NOMO-1 treated with DMSO at 0.1 percent for 48 hours (cell line): ENCODE measurements around the gene FOXA3.
"Not testable (repeated sequence)": the region's sequence is repeated elsewhere in the genome, so short reads cannot be mapped to it uniquely, and the experiment has no call there.

Experiments
- DNase-seq: peaks from one replicate; lab custom pipeline; 2025; ENCODE audit not compliant: unreplicated experiment; lab: John Stamatoyannopoulos, UW

The FOXA3 gene

GRCh38 chr19:45827459-45828093 is 36.5 kb upstream of the FOXA3 start:
- no peak for DNase-seq

- DNase-seq = no peak
Observed at GRCh38 chr19:45828523-45828922, 35.6 kb upstream of the FOXA3 start.

- no peak for DNase-seq
Observed at GRCh38 chr19:45828945-45829344, 35.2 kb upstream of the FOXA3 start.

- DNase-seq = no peak
Observed at GRCh38 chr19:45834970-45835369, 29.2 kb upstream of the FOXA3 start.

GRCh38 chr19:45842198-45842597 is 21.9 kb upstream of the FOXA3 start:
- DNase-seq = no peak

- no peak for DNase-seq
Observed at GRCh38 chr19:45847663-45848062, 16.5 kb upstream of the FOXA3 start.

GRCh38 chr19:45848922-45849321 is 15.2 kb upstream of the FOXA3 start:
- no peak for DNase-seq

- DNase-seq = no peak
Observed at GRCh38 chr19:45852145-45852750, 11.9 kb upstream of the FOXA3 start.

- no peak for DNase-seq
Observed at GRCh38 chr19:45852983-45853382, 11.1 kb upstream of the FOXA3 start.

- no peak for DNase-seq
Observed at GRCh38 chr19:45854167-45854778, 9.9 kb upstream of the FOXA3 start.

- no peak for DNase-seq
Observed at GRCh38 chr19:45860359-45861259, 3.5 kb upstream of the FOXA3 start.

- no peak for DNase-seq
Observed at GRCh38 chr19:45862271-45862563, 1.9 kb upstream of the FOXA3 start.

- peak; percentile 99 for DNase-seq
Observed at GRCh38 chr19:45862564-45863334, 1.4 kb upstream of the FOXA3 start, which contains the start of gene SYMPK. Gene SYMPK, minus strand, starts transcription at chr19:45863147. Its CDS starts 8,652 bp downstream, at chr19:45854495.

GRCh38 chr19:45863335-45863839 is 739 bp upstream of the FOXA3 start:
- no peak for DNase-seq

- DNase-seq = no peak
Observed at GRCh38 chr19:45864629-45865082, 530 bp downstream of the FOXA3 start.

GRCh38 chr19:45865269-45865948 is 1.3 kb downstream of the FOXA3 start:
- DNase-seq = no peak

GRCh38 chr19:45866400-45867176 is 2.5 kb downstream of the FOXA3 start:
- no peak for DNase-seq

GRCh38 chr19:45867241-45867640 is 3.1 kb downstream of the FOXA3 start:
- DNase-seq = not testable (repeated sequence)

GRCh38 chr19:45870798-45871197 is 6.7 kb downstream of the FOXA3 start:
- DNase-seq = no peak
